MM.1S (cell line): ENCODE results near the gene ARHGEF40.

Experiments used
- DNase-seq: peaks from one replicate; pipeline ENCODE4 v3.0.0-alpha.2; 2015
- H2AFZ ChIP-seq: fragments of 300-600 bp; sonication (generic); 2 replicates; pipeline ENCODE4 v1.6.0; 2016; ENCODE audit warnings: antibody characterized with exemption, low read length
- H3F3A ChIP-seq: fragments of 300-600 bp; sonication (generic); 2 replicates; pipeline ENCODE4 v1.6.1; 2016; ENCODE audit warnings: mild to moderate bottlenecking, antibody characterized with exemption, low read length, moderate library complexity, mixed read lengths; ENCODE audit not compliant: insufficient read depth
- H3K27ac ChIP-seq: fragments of 300-600 bp; sonication (generic); 2 replicates; pipeline ENCODE4 v1.5.1; 2016; ENCODE audit warnings: mild to moderate bottlenecking, low read length
- H3K27me3 ChIP-seq: fragments of 300-600 bp; sonication (generic); replicated peaks from 2 replicates; pipeline ENCODE4 v1.6.0; 2016; ENCODE audit warnings: low read length; ENCODE audit not compliant: insufficient read depth
- H3K36me3 ChIP-seq: fragments of 300-600 bp; sonication (generic); replicated peaks from 2 replicates; pipeline ENCODE4 v1.6.1; 2016; ENCODE audit warnings: mild to moderate bottlenecking, low read length, mixed read lengths; ENCODE audit not compliant: insufficient read depth
- H3K4me1 ChIP-seq: fragments of 300-600 bp; sonication (generic); 2 replicates; pipeline ENCODE4 v1.6.1; 2016; ENCODE audit warnings: low read length, mixed read lengths
- H3K4me2 ChIP-seq: fragments of 300-600 bp; sonication (generic); 2 replicates; pipeline ENCODE4 v1.6.0; 2016; ENCODE audit warnings: low read depth, low read length
- H3K4me3 ChIP-seq: fragments of 300-600 bp; sonication (generic); 2 replicates; pipeline ENCODE4 v1.5.1; 2016; ENCODE audit warnings: low read length, mixed read lengths
- H3K79me2 ChIP-seq: fragments of 300-600 bp; sonication (generic); 2 replicates; pipeline ENCODE4 v1.6.1; 2016; ENCODE audit warnings: mixed run types, low read length, mixed read lengths
- H3K9ac ChIP-seq: fragments of 300-600 bp; sonication (generic); 2 replicates; pipeline ENCODE4 v1.6.1; 2016; ENCODE audit warnings: low read length, mixed read lengths
- H3K9me2 ChIP-seq: fragments of 300-600 bp; sonication (generic); replicated peaks from 2 replicates; pipeline ENCODE4 v1.6.1; 2016; ENCODE audit warnings: mild to moderate bottlenecking, low read length, mixed read lengths; ENCODE audit not compliant: insufficient read depth
- H3K9me3 ChIP-seq: fragments of 300-600 bp; sonication (generic); replicated peaks from 2 replicates; pipeline ENCODE4 v1.6.1; 2016; ENCODE audit warnings: mild to moderate bottlenecking, low read length, mixed read lengths; ENCODE audit not compliant: insufficient read depth
- H4K20me1 ChIP-seq: fragments of 300-600 bp; sonication (generic); 2 replicates; pipeline ENCODE4 v1.6.1; 2016; ENCODE audit warnings: mild to moderate bottlenecking, low read length, moderate library complexity, mixed read lengths; ENCODE audit not compliant: insufficient read depth
- EZH2 ChIP-seq: fragments of 300-600 bp; sonication (generic); optimal IDR thresholded peaks from 2 replicates; pipeline ENCODE3; 2017; ENCODE audit warnings: low read depth, mild to moderate bottlenecking, antibody characterized with exemption, low read length, mixed read lengths
- EZH2phosphoT487 ChIP-seq: fragments of 300-600 bp; sonication (generic); IDR thresholded peaks from 2 replicates; pipeline ENCODE4 v1.6.1; 2018; ENCODE audit warnings: antibody characterized with exemption, low read length
- TF ChIP-seq, protein P1 (sequence below): fragments of 300-600 bp; sonication (generic); IDR thresholded peaks from 2 replicates; pipeline ENCODE4 v1.5.1; 2016; ENCODE audit warnings: antibody characterized with exemption, low read length, mixed read lengths

Gene ARHGEF40

DNA sequence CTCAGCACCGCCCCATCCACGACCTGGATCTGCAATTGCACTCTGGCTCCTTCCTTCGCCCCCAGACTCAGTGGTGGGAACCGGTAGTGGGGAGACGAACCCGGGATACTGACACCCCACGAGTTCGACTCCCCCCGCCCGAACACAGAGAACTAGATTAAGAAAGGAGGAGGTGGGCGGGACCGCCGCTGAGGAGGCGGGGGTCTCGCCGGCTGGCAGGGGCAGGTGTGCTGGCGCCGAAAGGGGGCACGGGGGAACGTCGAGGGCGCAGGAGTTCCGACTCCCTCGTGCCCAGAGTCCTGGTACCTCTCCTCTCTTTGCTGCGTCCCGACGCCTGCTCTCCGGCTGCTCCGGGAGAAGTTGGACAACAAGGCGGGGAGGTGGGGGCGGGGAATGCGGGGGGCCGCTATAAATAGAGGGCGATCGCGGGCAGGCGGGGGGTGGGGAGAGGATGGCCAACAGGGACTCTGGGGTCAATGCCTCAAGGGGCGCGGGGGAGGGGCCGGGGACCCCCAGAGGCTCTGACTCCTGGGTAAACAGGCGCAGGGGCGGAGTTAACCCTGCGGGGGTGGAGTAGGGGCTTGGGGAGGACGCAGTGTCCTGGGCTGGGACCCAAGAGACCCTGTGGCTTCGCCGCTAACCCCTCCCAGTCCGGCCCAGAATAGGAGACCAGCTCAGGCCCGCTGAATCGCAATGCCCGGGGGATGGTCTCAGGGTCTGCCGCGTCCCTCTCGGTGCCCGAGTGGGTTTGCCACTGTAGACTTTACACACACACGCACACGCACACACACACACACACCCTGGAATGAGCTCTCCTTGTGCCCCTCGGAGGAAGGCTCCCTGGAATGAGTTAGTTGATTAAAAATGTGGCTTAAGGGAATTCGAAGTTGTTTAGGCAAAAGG lies 44.5 kb upstream of the ARHGEF40 start:
- Histone ChIP-seq H3K27me3 (no peaks in the 10 kb centered on the region), H3F3A (no peaks in the 10 kb centered on the region), H3K4me1 (no peaks in the 10 kb centered on the region), H3K27ac (no peak overlapping the region), H3K9ac (no peak overlapping the region), H4K20me1 (no peaks in the 10 kb centered on the region), H3K9me2 (no peaks in the 10 kb centered on the region), H3K4me2 (peak overlapping the region; percentile 52), H2AFZ (peak overlapping the region; percentile 38; the same call in 1 of the 2 replicates), H3K36me3 (no peaks in the 10 kb centered on the region), H3K79me2 (no peaks in the 10 kb centered on the region), H3K4me3 (peak overlapping the region; percentile 50; the same call in 1 of the 2 replicates), H3K9me3 (no peaks in the 10 kb centered on the region)
- TF ChIP-seq EZH2phosphoT487 = no peak
- TF ChIP-seq, protein P1, sequence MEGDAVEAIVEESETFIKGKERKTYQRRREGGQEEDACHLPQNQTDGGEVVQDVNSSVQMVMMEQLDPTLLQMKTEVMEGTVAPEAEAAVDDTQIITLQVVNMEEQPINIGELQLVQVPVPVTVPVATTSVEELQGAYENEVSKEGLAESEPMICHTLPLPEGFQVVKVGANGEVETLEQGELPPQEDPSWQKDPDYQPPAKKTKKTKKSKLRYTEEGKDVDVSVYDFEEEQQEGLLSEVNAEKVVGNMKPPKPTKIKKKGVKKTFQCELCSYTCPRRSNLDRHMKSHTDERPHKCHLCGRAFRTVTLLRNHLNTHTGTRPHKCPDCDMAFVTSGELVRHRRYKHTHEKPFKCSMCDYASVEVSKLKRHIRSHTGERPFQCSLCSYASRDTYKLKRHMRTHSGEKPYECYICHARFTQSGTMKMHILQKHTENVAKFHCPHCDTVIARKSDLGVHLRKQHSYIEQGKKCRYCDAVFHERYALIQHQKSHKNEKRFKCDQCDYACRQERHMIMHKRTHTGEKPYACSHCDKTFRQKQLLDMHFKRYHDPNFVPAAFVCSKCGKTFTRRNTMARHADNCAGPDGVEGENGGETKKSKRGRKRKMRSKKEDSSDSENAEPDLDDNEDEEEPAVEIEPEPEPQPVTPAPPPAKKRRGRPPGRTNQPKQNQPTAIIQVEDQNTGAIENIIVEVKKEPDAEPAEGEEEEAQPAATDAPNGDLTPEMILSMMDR = no peak
- TF ChIP-seq EZH2 = no peak
- DNase-seq = no peak

DNA sequence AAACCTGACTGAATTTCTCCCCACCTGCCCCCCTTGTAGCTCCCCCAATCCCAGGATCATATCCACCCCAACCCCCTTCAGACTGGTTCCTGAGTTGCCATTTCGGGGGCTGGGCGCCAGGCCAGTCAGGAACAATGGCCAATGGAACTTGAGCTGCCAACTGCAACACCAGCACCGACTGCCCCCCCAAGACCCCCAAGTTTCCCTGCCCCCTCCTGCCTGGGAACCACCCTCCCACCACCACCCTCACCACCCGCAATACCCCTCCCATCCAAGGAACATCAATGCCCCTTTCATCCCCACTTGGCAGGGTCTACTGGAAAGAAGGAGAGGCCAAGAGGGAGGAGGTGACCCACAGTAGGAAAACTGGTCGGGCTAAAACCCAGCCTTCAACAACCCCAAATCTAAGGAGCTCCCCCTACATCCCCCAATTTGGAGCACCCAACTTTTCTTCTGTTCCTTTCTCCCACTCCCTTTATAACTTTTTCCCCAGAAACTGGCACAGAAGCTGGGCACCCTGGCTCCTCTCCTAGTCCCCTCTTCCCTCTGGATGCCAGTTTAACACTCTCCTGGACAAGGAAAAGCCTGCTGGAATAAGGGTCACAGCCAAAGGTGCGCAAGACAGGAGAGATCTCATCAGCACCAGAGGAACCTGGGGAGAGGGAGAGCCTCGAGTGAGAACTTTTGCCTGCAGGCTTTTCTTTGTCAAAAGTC lies 43.7 kb upstream of the ARHGEF40 start:
- TF ChIP-seq, protein P1 = no peak
- TF ChIP-seq EZH2 (no peak), EZH2phosphoT487 (no peak)
- Histone ChIP-seq H3K9me3 (no peaks in the 10 kb centered on the region), H3K4me2 (no peak overlapping the region), H3K79me2 (no peaks in the 10 kb centered on the region), H3K36me3 (no peaks in the 10 kb centered on the region), H3K9ac (no peak overlapping the region), H4K20me1 (no peaks in the 10 kb centered on the region), H3K4me1 (no peaks in the 10 kb centered on the region), H3K27ac (no peak overlapping the region), H3K27me3 (no peaks in the 10 kb centered on the region), H3K9me2 (no peaks in the 10 kb centered on the region), H2AFZ (no peak overlapping the region), H3F3A (no peaks in the 10 kb centered on the region), H3K4me3 (no peak overlapping the region)
- DNase-seq = no peak

DNA sequence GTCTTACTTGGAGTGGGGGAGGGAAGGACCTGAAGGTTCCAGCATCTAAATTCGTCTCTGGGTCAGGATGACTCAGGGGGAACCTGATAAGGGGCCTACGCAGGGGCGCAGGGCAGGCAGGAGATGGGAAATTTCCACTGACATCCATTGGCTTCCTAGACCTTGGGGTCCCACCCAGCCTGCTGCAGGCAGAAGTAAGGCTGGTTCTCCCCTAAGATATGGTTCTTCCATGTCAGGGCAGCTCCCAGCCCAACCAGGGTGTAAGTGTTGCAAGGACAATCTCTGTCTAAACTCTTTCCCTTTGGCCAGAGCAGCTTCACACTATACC lies 43.2 kb upstream of the ARHGEF40 start:
- Histone ChIP-seq H4K20me1 (no peaks in the 10 kb centered on the region), H3K27me3 (no peaks in the 10 kb centered on the region), H3K9ac (no peak overlapping the region), H2AFZ (no peak overlapping the region), H3K4me3 (no peak overlapping the region), H3K4me1 (no peaks in the 10 kb centered on the region), H3F3A (no peaks in the 10 kb centered on the region), H3K4me2 (no peak overlapping the region), H3K27ac (no peak overlapping the region), H3K79me2 (no peaks in the 10 kb centered on the region), H3K9me3 (no peaks in the 10 kb centered on the region), H3K9me2 (no peaks in the 10 kb centered on the region), H3K36me3 (no peaks in the 10 kb centered on the region)
- DNase-seq = no peak
- TF ChIP-seq EZH2phosphoT487 (no peak), EZH2 (no peak)
- TF ChIP-seq, protein P1 = no peak
